Breast epithelium (tissue), 4 donors: ENCODE measurements around the gene SPTBN1. TPM values are rescaled to one million over a fixed set of nuclear protein-coding genes. Genes with fewer than 3 reads are reported as not detected.

Experiments
- DNase-seq, 2 donors: peaks; one replicate each; pipeline ENCODE4 v3.0.0-alpha.2; 2019; ENCODE audit warnings: low spot score in 2 of 2
- H3K27ac ChIP-seq, 2 donors: fragments of 200-600 bp; sonication (generic) in 1 of 2; one replicate each; pipeline ENCODE4 v1.5.1; 2016 to 2019; ENCODE audit warnings: mild to moderate bottlenecking in 1 of 2
- H3K27me3 ChIP-seq, 2 donors: fragments of 200-600 bp; sonication (generic) in 1 of 2; one replicate each; pipeline versions ENCODE4 v1.5.1 to v1.6.0; 2017 to 2019; ENCODE audit warnings: control low read depth in 1 of 2, mild to moderate bottlenecking in 1 of 2
- H3K36me3 ChIP-seq: fragments of 200-600 bp; one replicate; pipeline ENCODE4 v1.5.1; 2019
- H3K4me1 ChIP-seq, 2 donors: fragments of 200-600 bp; sonication (generic); one replicate each; pipeline ENCODE4 v1.5.1; 2016 to 2019; ENCODE audit warnings: control low read depth in 1 of 2
- H3K4me3 ChIP-seq, 3 donors: fragments of 200-600 bp; sonication (generic); 1 replicate in 2 of 3; 2 replicates in 1 of 3; pipeline ENCODE4 v1.5.1; 2016 to 2019; ENCODE audit warnings: mild to moderate bottlenecking in 3 of 3, moderate library complexity in 2 of 3
- H3K9me3 ChIP-seq, 2 donors: fragments of 200-600 bp; sonication (generic) in 1 of 2; one replicate each; pipeline ENCODE4 v1.5.1; 2016 to 2019; ENCODE audit warnings: control low read depth in 1 of 2
- CTCF ChIP-seq, 3 donors: fragments of 450-650 bp; IDR thresholded peaks; one replicate each; pipeline ENCODE4 v1.5.1; 2016 to 2017; ENCODE audit warnings: antibody characterized with exemption in 3 of 3, mild to moderate bottlenecking in 3 of 3, moderate library complexity in 3 of 3
- POLR2A ChIP-seq: fragments of 450-650 bp; IDR thresholded peaks from one replicate; pipeline ENCODE4 v1.6.1; 2016; ENCODE audit warnings: antibody characterized with exemption, mild to moderate bottlenecking, moderate library complexity
- POLR2AphosphoS5 ChIP-seq, 3 donors: sonication (generic); formaldehyde crosslinking; IDR thresholded peaks; one replicate each; pipeline ENCODE4 v1.6.1; 2017; ENCODE audit warnings: antibody characterized with exemption in 3 of 3
- intact Hi-C: fragments of 100-400 bp; cut with DNase I; formaldehyde crosslinking; loops from one replicate; pipeline ENCODE4 v1.15.1; 2023; ENCODE audit warnings: low total_unique reads
- total RNA-seq, 3 donors: library from RNA; depleted of rRNA; stranded (reverse); fragments of >200 nt; gene quantifications; one replicate each; pipeline ENCODE4 v1.1.0, GENCODE V29; 2016

The SPTBN1 gene
- total RNA-seq, 3 donors from 2014 or later = 223 to 1,216 (median 273) TPM

GRCh38 chr2:54594048-54594447 is 137.9 kb downstream of the SPTBN1 start:
- H3K4me1 ChIP-seq = peaks cover 0 to 19% of the 10 kb centered on the region in 2 donors

GRCh38 chr2:54595161-54595803 is 139.2 kb downstream of the SPTBN1 start:
- Histone ChIP-seq H3K4me1 (peaks cover 0 to 11% of the 10 kb centered on the region in 2 donors), H3K27ac (peak overlapping the region in 1 of 2 donors; percentile 62)
- intact Hi-C loops = no loop called here

More at GRCh38 chr2:54594048-54594447, 137.9 kb downstream of the SPTBN1 start:
- no peaks in the 10 kb centered on the region for H3K36me3 ChIP-seq
- H3K27ac ChIP-seq = no peak overlapping the region
- TF ChIP-seq CTCF (IDR thresholded peaks at IDR 0.05) (no peak), POLR2AphosphoS5 (IDR thresholded peaks at IDR 0.05) (no peak), POLR2A (no peak)
- intact Hi-C loops = no loop called here
- no peak for DNase-seq
- no peaks in the 10 kb centered on the region for H3K27me3 ChIP-seq
- H3K4me3 ChIP-seq = no peak overlapping the region
- no peaks in the 10 kb centered on the region for H3K9me3 ChIP-seq

GRCh38 chr2:54595999-54596902 is 140.1 kb downstream of the SPTBN1 start:
- no peaks in the 10 kb centered on the region for H3K27me3 ChIP-seq
- peak overlapping the region; percentile 62 to 64 for H3K27ac ChIP-seq
- H3K4me1 ChIP-seq = peaks cover 0 to 16% of the 10 kb centered on the region in 2 donors
- TF ChIP-seq POLR2A (no peak), CTCF (IDR thresholded peaks at IDR 0.05) (no peak), POLR2AphosphoS5 (IDR thresholded peaks at IDR 0.05) (no peak)
- DNase-seq = no peak
- H3K36me3 ChIP-seq = no peaks in the 10 kb centered on the region
- no peak overlapping the region for H3K4me3 ChIP-seq
- no peaks in the 10 kb centered on the region for H3K9me3 ChIP-seq
- intact Hi-C loops = no loop called here

More at GRCh38 chr2:54595161-54595803, 139.2 kb downstream of the SPTBN1 start:
- DNase-seq = no peak
- no peaks in the 10 kb centered on the region for H3K9me3 ChIP-seq
- TF ChIP-seq CTCF (IDR thresholded peaks at IDR 0.05) = no peak
- TF ChIP-seq POLR2AphosphoS5 (IDR thresholded peaks at IDR 0.05) = no peak
- TF ChIP-seq POLR2A = no peak
- no peaks in the 10 kb centered on the region for H3K36me3 ChIP-seq
- H3K27me3 ChIP-seq = no peaks in the 10 kb centered on the region
- no peak overlapping the region for H3K4me3 ChIP-seq

GRCh38 chr2:54597153-54597848 is 141.2 kb downstream of the SPTBN1 start:
- Histone ChIP-seq H3K4me1 (peaks cover 0 to 22% of the 10 kb centered on the region in 2 donors), H3K27ac (peak overlapping the region; percentile 62 to 64), H3K9me3 (no peaks in the 10 kb centered on the region), H3K4me3 (no peak overlapping the region), H3K36me3 (no peaks in the 10 kb centered on the region), H3K27me3 (no peaks in the 10 kb centered on the region)
- intact Hi-C loops = no loop called here
- DNase-seq = no peak
- TF ChIP-seq CTCF (IDR thresholded peaks at IDR 0.05) (no peak), POLR2A (no peak), POLR2AphosphoS5 (IDR thresholded peaks at IDR 0.05) (no peak)
